Smooth muscle cell of the brain vasculature (primary cell): ENCODE data around the gene CHST6.
A peak's percentile ranks its signal among the peaks of the same experiment; 100 is the strongest.
"Not testable (repeated sequence)": the region's sequence is repeated elsewhere in the genome, so short reads cannot be mapped to it uniquely, and the experiment has no call there.

Experiments
- DNase-seq: peaks from one replicate; pipeline ENCODE4 v3.0.0-alpha.2; 2012; ENCODE audit warnings: low read depth, low spot score

Gene CHST6

GRCh38 chr16:75446416-75446815 lies 48.8 kb downstream of the CHST6 start:
- DNase-seq: no peak

- no peak for DNase-seq
Observed at GRCh38 chr16:75445298-75445697, 49.9 kb downstream of the CHST6 start.

DNA sequence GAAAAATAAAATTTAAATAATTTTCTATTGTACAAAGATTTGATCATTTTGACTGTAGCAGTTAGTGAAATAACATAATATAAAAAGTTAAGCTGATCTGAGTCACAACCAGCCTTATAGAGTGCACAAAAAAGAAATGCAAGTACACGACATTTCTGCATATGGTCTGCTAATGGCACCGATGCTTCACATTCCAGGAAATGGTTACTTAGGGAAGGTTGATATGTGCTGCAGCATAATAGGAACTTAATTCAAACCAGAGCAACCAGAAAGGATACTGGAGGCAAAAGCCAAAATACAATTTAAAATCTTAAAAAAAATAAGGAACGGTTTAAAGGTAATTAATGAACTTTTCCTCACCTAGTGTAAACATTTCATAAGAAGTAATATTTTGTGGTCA lies 51.9 kb downstream of the CHST6 start:
- DNase-seq: no peak

DNA sequence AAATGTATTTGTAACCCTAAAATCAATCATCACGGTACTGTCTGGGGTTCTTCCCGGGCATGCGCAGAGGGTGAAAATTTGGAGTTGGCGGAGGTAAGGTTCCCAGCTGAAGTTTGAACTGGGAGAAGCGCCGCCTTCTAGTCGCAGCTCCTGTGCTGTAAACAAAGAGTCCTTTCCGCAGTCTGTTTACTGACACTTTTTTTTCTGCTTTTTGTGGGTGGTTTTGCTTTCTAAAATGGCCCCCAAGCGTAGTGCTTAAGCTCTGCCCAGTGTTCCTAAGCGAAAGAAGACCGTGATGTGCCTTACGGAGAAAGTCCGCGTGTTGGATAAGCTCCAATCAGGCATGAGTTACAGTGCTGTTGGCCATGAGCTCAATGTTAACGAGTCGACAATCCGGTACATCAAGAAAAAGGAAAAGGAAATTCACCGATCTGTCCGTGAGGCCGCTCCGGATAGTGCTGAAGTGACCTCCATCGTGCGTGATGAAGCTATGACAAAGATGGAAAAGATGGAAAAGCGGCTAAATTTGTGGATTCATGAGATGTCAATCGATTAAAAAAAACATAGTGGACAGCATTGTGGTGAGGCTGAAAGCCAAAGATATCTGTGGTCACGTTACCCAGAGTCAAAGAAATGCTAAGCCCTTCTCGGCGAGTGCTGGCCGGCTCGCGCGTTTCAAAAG lies 61.4 kb downstream of the CHST6 start:
- DNase-seq: peak; percentile 84

DNA sequence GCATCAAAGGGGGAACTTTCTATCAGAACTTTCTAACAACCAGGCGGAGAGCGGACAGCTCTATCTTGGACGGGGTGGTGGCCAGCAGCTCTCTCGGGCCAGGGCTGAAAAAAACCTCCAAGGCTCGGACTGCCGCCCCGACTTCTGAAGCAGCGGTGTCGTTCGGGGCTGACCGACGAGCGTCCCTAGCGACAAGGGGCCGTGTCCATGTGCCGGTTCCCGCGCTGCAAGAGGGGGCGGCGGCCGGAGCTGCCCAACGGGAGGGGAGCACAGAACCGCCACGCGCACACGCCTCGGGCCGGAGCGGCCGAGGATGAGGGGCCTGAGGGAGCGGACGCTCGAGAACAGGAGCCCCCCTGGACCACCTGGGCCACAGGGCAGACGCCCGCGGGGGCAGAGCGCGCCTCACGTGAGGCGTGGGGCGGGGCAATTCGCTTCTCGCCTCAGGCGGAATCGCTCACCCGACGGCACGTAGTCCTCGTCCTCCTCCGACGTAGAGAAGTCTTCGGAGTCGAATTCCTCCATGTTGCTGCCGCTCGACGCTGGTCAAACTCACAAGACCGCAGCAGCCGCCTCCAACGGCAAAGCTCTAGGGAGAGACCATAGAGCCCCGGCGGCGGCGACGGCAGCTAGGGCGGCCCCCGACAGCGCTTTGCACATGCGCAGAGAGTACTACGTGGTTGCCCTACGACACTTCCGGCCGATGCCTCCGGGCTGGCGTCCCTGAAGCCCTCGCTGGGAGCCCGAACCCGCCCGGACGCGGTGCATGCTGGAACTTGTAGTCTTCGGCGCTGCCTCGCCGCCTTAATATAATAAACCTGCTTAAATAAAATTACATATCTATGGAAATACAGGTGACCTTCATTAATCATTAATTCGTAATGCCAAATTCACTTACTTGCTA lies 62.2 kb downstream of the CHST6 start, which contains the start of gene CFDP1:
TSS of gene CFDP1 (minus strand) at position 676 of the 904 bp plus-strand sequence. CDS start at position 525, 151 bp downstream.
- DNase-seq: peak; percentile 89

DNA sequence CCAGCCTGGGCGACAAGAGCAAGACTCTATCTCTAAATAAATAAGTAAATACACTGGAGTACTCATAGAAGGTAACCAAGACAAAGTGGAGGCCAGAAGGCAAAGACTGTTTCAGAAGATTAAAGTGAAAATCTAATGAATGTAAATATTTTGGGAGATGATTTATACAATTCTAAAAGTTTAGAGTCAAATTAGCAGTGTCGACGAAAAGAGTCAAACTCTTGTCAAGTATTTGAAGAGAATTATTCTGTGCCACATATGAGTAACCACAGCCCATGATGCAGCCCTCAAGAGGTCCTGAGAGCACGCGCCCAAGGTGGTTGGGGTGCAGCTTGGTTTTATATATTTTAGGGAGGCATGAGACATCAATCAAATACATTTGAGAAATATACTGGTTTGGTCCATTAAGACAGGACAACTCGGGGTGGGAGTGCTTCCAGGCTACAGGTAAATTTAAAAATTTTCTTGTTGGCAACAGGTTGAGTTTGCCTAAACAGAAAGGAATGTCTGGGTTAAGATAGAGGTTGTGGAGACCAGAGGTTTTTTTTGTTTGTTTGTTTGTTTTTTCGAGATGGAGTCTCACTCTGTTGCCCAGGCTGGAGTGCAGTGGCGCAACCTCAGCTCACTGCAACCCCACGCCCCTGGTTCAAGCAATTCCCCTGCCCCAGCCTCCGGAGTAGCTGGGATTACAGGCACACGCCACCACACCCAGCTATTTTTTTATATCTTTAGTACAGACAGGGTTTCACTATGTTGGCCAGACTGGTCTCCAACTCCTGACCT lies 65.4 kb downstream of the CHST6 start:
- DNase-seq: no peak

- DNase-seq: not testable (repeated sequence)
Observed at GRCh38 chr16:75426524-75426923, 68.7 kb downstream of the CHST6 start.

GRCh38 chr16:75424105-75424762 lies 71.0 kb downstream of the CHST6 start:
- DNase-seq: not testable (repeated sequence)

DNA sequence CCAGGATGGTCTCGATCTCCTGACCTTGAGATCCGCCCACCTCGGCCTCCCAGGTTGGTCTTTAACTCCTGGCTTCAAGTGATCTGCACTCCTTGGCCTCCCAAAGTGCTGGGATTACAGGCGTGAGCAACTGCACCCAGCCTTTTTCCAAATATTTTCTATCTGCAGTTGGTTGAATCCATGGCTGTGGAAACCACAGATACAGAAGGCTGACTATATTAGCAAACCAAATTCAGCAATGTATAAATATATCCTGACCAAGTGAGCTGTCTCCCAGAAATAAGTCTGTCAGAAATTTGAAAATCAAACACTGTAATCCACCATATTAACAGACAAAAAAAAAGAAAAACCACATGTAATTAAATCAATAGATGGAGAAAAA lies 71.5 kb downstream of the CHST6 start:
- no peak for DNase-seq
